PC-9 (cell line): Measurements from ENCODE around the gene BRMS1. TPM values are rescaled to one million over a fixed set of nuclear protein-coding genes. Genes with fewer than 3 reads are reported as not detected.
"Not testable (repeated sequence)": the region's sequence is repeated elsewhere in the genome, so short reads cannot be mapped to it uniquely, and the experiment has no call there.

Experiments
- BruUV-seq: library from RNA; stranded (reverse); fragments of 400-500 nt; replicated peaks from 2 replicates; lab custom pipeline; 2021; lab: Mats Ljungman, UMichigan
- CTCF ChIA-PET: fragments of 300-600 bp; sonication (Branson Sonifier 250); formaldehyde crosslinking; loops from one replicate; lab custom pipeline; 2022; ENCODE audit warnings: antibody characterized with exemption; lab: Charles Lee
- POLR2A ChIA-PET: fragments of 300-600 bp; sonication (Branson Sonifier 250); formaldehyde crosslinking; loops from one replicate; lab custom pipeline; 2022; ENCODE audit warnings: antibody characterized with exemption; ENCODE audit not compliant: unreplicated experiment; lab: Charles Lee
- DNase-seq, 2 experiments: peaks; one replicate each; pipeline versions ENCODE4 v3.0.0 to v3.0.0-alpha.2; 2015 to 2022; ENCODE audit warnings: mixed read lengths in 1 of 2
- H2AFZ ChIP-seq: fragments of 200-600 bp; sonication (generic); 2 replicates; pipeline ENCODE4 v1.8.1; 2017; ENCODE audit warnings: antibody characterized with exemption
- H3F3A ChIP-seq: fragments of 200-600 bp; sonication (generic); 2 replicates; pipeline ENCODE4 v1.8.1; 2017; ENCODE audit warnings: antibody characterized with exemption, mild to moderate bottlenecking, low read depth; ENCODE audit not compliant: insufficient read depth
- H3K27ac ChIP-seq: fragments of 200-600 bp; sonication (generic); 2 replicates; pipeline ENCODE4 v1.6.1; 2016; ENCODE audit warnings: mixed run types
- H3K27me3 ChIP-seq: fragments of 200-600 bp; sonication (generic); 2 replicates; pipeline ENCODE4 v1.6.1; 2016; ENCODE audit warnings: low read depth, mixed run types; ENCODE audit not compliant: insufficient read depth
- H3K36me3 ChIP-seq: fragments of 200-600 bp; sonication (generic); 2 replicates; pipeline ENCODE4 v1.6.1; 2016; ENCODE audit warnings: low read depth, mixed run types
- H3K4me1 ChIP-seq: fragments of 200-600 bp; sonication (generic); replicated peaks from 2 replicates; pipeline ENCODE4 v1.6.1; 2016; ENCODE audit warnings: mixed run types; ENCODE audit not compliant: insufficient read depth
- H3K4me2 ChIP-seq: fragments of 200-600 bp; sonication (generic); 2 replicates; pipeline ENCODE4 v1.6.1; 2017; ENCODE audit warnings: mixed run types
- H3K4me3 ChIP-seq: fragments of 200-600 bp; sonication (generic); 2 replicates; pipeline ENCODE4 v1.6.1; 2016; ENCODE audit warnings: mixed run types
- H3K79me2 ChIP-seq: fragments of 200-600 bp; sonication (generic); 2 replicates; pipeline ENCODE4 v1.6.1; 2017; ENCODE audit warnings: low read depth, mixed run types
- H3K9me2 ChIP-seq: fragments of 200-600 bp; sonication (generic); 2 replicates; pipeline ENCODE4 v1.8.1; 2017; ENCODE audit warnings: mild to moderate bottlenecking; ENCODE audit not compliant: insufficient read depth
- H3K9me3 ChIP-seq: fragments of 200-600 bp; sonication (generic); 2 replicates; pipeline ENCODE4 v1.8.1; 2016; ENCODE audit warnings: low read depth; ENCODE audit not compliant: insufficient read depth
- H4K20me1 ChIP-seq: fragments of 200-600 bp; sonication (generic); 2 replicates; pipeline ENCODE4 v1.8.1; 2017; ENCODE audit not compliant: insufficient read depth
- EZH2 ChIP-seq: fragments of 200-600 bp; sonication (generic); IDR thresholded peaks from 2 replicates; pipeline ENCODE4 v1.8.0; 2017; ENCODE audit warnings: antibody characterized with exemption, low read depth
- intact Hi-C: fragments of 100-400 bp; cut with micrococcal nuclease; formaldehyde crosslinking; loops from one replicate; pipeline ENCODE4 v1.10.0; 2022; ENCODE audit not compliant: unreplicated experiment
- total RNA-seq: library from RNA; stranded (reverse); gene quantifications from 2 replicates; pipeline ENCODE4 v1.2.3, GENCODE V29; 2021
- TF ChIP-seq, protein P1 (sequence below): fragments of 200-600 bp; sonication (generic); conservative IDR thresholded peaks from 2 replicates; pipeline ENCODE4 v1.6.1; 2017; ENCODE audit warnings: mixed run types, antibody characterized with exemption, mild to moderate bottlenecking, moderate library complexity

Gene BRMS1
- total RNA-seq, 1 experiment from 2014 or later: 54.3 TPM

DNA sequence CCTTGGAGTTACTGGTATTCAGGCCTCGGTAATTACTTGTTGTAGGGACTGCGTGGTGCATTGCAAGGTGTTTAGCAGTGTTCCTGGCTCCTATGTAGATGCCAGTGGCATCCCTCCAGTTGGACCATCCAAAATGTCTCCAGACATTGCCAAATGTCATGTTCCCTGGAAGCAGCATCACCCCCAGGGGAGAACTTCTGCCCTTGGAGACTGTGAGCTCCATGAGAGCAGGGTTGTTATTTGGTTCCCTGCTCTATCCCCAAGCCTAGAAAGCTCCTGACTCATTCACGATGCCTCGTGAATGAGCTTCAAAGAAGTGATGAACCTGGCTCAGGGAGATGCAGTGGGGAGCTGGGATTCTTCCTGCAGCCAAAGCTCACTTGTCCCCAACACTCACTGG, 23.3 kb downstream of the BRMS1 start:
- CTCF ChIA-PET: no interaction called here

DNA sequence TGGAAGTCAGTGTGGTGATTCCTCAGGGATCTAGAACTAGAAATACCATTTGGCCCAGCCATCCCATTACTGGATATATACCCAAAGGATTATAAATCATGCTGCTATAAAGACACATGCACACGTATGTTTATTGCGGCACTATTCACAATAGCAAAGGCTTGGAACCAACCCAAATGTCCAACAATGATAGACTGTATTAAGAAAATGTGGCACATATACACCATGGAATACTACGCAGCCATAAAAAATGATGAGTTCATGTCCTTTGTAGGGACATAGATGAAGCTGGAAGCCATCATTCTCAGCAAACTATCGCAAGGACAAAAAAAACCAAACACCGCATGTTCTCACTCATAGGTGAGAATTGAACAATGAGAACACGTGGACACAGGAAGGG, 24.2 kb downstream of the BRMS1 start:
- intact Hi-C loops: not testable (repeated sequence)

More for the DNA sequence above, 23.3 kb downstream of the BRMS1 start:
- H3K79me2 ChIP-seq: no peaks in the 10 kb centered on the region
- no peak for DNase-seq
- H3K4me2 ChIP-seq: no peak overlapping the region
- H2AFZ ChIP-seq: no peak overlapping the region
- no peak overlapping the region for H3K4me3 ChIP-seq
- TF ChIP-seq, protein P1, sequence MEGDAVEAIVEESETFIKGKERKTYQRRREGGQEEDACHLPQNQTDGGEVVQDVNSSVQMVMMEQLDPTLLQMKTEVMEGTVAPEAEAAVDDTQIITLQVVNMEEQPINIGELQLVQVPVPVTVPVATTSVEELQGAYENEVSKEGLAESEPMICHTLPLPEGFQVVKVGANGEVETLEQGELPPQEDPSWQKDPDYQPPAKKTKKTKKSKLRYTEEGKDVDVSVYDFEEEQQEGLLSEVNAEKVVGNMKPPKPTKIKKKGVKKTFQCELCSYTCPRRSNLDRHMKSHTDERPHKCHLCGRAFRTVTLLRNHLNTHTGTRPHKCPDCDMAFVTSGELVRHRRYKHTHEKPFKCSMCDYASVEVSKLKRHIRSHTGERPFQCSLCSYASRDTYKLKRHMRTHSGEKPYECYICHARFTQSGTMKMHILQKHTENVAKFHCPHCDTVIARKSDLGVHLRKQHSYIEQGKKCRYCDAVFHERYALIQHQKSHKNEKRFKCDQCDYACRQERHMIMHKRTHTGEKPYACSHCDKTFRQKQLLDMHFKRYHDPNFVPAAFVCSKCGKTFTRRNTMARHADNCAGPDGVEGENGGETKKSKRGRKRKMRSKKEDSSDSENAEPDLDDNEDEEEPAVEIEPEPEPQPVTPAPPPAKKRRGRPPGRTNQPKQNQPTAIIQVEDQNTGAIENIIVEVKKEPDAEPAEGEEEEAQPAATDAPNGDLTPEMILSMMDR: no peak
- TF ChIP-seq EZH2: no peak
- no peaks in the 10 kb centered on the region for H4K20me1 ChIP-seq
- H3K4me1 ChIP-seq: peaks cover 23% of the 10 kb centered on the region
- H3K27ac ChIP-seq: no peak overlapping the region
- no TSS peak for BruUV-seq
- POLR2A ChIA-PET: interaction anchor here (0.6 kb wide), 1 partner anchor 668 kb away, joined by 3 read pairs; no protein-coding TSS in a partner anchor
- intact Hi-C loops: no loop called here
- peaks cover 3% of the 10 kb centered on the region; the same call in 1 of the 2 replicates for H3F3A ChIP-seq
- peaks cover 13% of the 10 kb centered on the region; the same call in 1 of the 2 replicates for H3K9me3 ChIP-seq
- peaks cover 8% of the 10 kb centered on the region; the same call in 1 of the 2 replicates for H3K27me3 ChIP-seq
- no peaks in the 10 kb centered on the region for H3K9me2 ChIP-seq
- no peaks in the 10 kb centered on the region for H3K36me3 ChIP-seq

DNA sequence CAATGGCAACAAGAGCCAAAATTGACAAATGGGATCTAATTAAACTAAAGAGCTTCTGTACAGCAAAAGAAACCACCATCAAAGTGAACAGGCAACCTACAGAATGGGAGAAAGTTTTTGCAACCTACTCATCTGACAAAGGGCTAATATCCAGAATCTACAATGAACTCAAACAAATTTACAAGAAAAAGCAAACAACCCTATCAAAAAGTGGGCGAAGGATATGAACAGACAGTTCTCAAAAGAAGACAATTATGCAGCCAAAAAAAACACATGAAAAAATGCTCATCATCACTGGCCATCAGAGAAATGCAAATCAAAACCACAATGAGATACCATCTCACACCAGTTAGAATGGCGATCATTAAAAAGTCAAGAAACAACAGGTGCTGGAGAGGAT, 24.6 kb downstream of the BRMS1 start:
- H3K79me2 ChIP-seq, H3K27me3 ChIP-seq, H3K9me2 ChIP-seq, BruUV-seq, DNase-seq, POLR2A ChIA-PET, H3K27ac ChIP-seq, H3K4me3 ChIP-seq, H3K4me2 ChIP-seq, H3K36me3 ChIP-seq, intact Hi-C loops, CTCF ChIA-PET, H3F3A ChIP-seq, H4K20me1 ChIP-seq, H2AFZ ChIP-seq: not testable (repeated sequence)
- H3K9me3 ChIP-seq: peaks cover 13% of the 10 kb centered on the region; the same call in 1 of the 2 replicates
- peaks cover 16% of the 10 kb centered on the region; the same call in 1 of the 2 replicates for H3K4me1 ChIP-seq

More for the DNA sequence above, 24.2 kb downstream of the BRMS1 start:
- peaks cover 16% of the 10 kb centered on the region; the same call in 1 of the 2 replicates for H3K4me1 ChIP-seq
- H3K9me2 ChIP-seq, H3K27me3 ChIP-seq, BruUV-seq, H3K4me2 ChIP-seq, H2AFZ ChIP-seq, H4K20me1 ChIP-seq, H3K4me3 ChIP-seq, H3K79me2 ChIP-seq, H3K27ac ChIP-seq, POLR2A ChIA-PET, H3K36me3 ChIP-seq, DNase-seq, H3F3A ChIP-seq, CTCF ChIA-PET: not testable (repeated sequence)
- peaks cover 13% of the 10 kb centered on the region; the same call in 1 of the 2 replicates for H3K9me3 ChIP-seq

DNA sequence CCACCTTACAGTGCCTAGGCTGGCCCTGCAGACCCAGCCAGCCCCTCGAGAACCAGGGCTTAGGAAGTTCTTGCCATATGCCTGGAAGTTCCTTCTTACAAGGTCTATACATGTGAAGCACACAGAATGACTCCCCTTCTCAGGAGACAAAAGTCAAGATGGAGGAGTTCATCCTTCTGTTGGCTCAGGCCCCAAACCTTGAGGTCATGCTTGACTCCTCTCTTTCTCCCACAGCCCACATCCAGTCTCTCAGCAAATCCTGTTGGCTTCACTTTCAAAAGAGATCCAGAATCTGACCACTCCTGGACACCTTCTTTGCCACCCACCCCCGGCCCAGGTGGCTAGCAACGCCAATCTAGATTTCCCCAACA, 26.3 kb downstream of the BRMS1 start:
- Histone ChIP-seq H3K9me2 (no peaks in the 10 kb centered on the region), H2AFZ (no peak overlapping the region), H3K9me3 (peaks cover 13% of the 10 kb centered on the region; the same call in 1 of the 2 replicates), H3K79me2 (no peaks in the 10 kb centered on the region), H3K4me3 (no peak overlapping the region), H3K27ac (no peak overlapping the region), H3F3A (0 out of 2 replicates have a peak, but pooled peaks cover 3% of the 10 kb centered on the region), H3K4me1 (0 out of 2 replicates have a peak, but pooled peaks cover 10% of the 10 kb centered on the region), H3K27me3 (peaks cover 8% of the 10 kb centered on the region; the same call in 1 of the 2 replicates), H3K4me2 (no peak overlapping the region), H3K36me3 (no peaks in the 10 kb centered on the region), H4K20me1 (no peaks in the 10 kb centered on the region)
- intact Hi-C loops: no loop called here
- DNase-seq: no peak
- BruUV-seq: no TSS peak
- POLR2A ChIA-PET: no interaction called here
- CTCF ChIA-PET: no interaction called here
- TF ChIP-seq EZH2: no peak
- TF ChIP-seq, protein P1: no peak
